Measurements from ENCODE around the gene RNPEPL1. TPM values are rescaled to one million over a fixed set of nuclear protein-coding genes. Genes with fewer than 3 reads are reported as not detected.
A peak's percentile ranks its signal among the peaks of the same experiment; 100 is the strongest.
"Not testable (repeated sequence)": the region's sequence is repeated elsewhere in the genome, so short reads cannot be mapped to it uniquely, and the experiment has no call there.

RNPEPL1 gene
- total and polyA plus RNA-seq, 3 experiments from 2014 or later, result 55.6 to 101 (median 61.1) TPM

- H3K27me3 Mint-ChIP-seq, result no peaks in the 10 kb centered on the region
- Histone ChIP-seq H3K27me3 (ENCODE audit: insufficient read depth, low read length, poor library complexity, severe bottlenecking) (no peaks in the 10 kb centered on the region), H3K4me3 (ENCODE audit: low read length) (no peak overlapping the region), H3K9me3 (ENCODE audit: low read length) (peaks cover 14% of the 10 kb centered on the region), H3K36me3 (ENCODE audit: insufficient read depth, low read length) (no peaks in the 10 kb centered on the region), H3K27ac (ENCODE audit: low read depth, low read length) (no peak overlapping the region), H3K4me1 (ENCODE audit: insufficient read depth, low read length) (no peaks in the 10 kb centered on the region)
- ChIA-PET POLR2A (no interaction called here), CTCF (interaction anchor here (1.9 kb wide), 1 partner anchor 15 kb away, joined by 8 read pairs; no protein-coding TSS in a partner anchor)
- peaks cover 13 to 27% (median 22%) of the 10 kb centered on the region in 5 donors for H3K9me3 Mint-ChIP-seq
- H3K4me3 Mint-ChIP-seq, result no peak overlapping the region
- peaks cover 0 to 5% (median 0%) of the 10 kb centered on the region in 3 donors for H3K4me1 Mint-ChIP-seq
- peaks cover 26 to 78% (median 65%) of the 10 kb centered on the region in 3 donors for H3K36me3 Mint-ChIP-seq
- no peak for DNase-seq
- H3K27ac Mint-ChIP-seq, result peak overlapping the region in 1 of 8 donors; percentile 86
Measured at GRCh38 chr2:240529344-240529999, 38.8 kb upstream of the RNPEPL1 start.

- Histone ChIP-seq H3K4me1 (ENCODE audit: insufficient read depth, low read length) (no peaks in the 10 kb centered on the region), H3K4me3 (ENCODE audit: low read length) (no peak overlapping the region), H3K27ac (ENCODE audit: low read depth, low read length) (no peak overlapping the region), H3K27me3 (ENCODE audit: insufficient read depth, low read length, poor library complexity, severe bottlenecking) (no peaks in the 10 kb centered on the region), H3K36me3 (ENCODE audit: insufficient read depth, low read length) (no peaks in the 10 kb centered on the region), H3K9me3 (ENCODE audit: low read length) (peaks cover 14% of the 10 kb centered on the region)
- peaks cover 13 to 25% (median 22%) of the 10 kb centered on the region in 5 donors for H3K9me3 Mint-ChIP-seq
- H3K4me1 Mint-ChIP-seq, result peaks cover 0 to 5% (median 0%) of the 10 kb centered on the region in 3 donors
- no peak for DNase-seq
- H3K36me3 Mint-ChIP-seq, result peaks cover 28 to 78% (median 60%) of the 10 kb centered on the region in 3 donors
- H3K4me3 Mint-ChIP-seq, result no peak overlapping the region
- peak overlapping the region in 1 of 8 donors; percentile 84 for H3K27ac Mint-ChIP-seq
- CTCF ChIA-PET, result no interaction called here
- POLR2A ChIA-PET, result no interaction called here
- H3K27me3 Mint-ChIP-seq, result no peaks in the 10 kb centered on the region
Measured at GRCh38 chr2:240530181-240530580, 38.1 kb upstream of the RNPEPL1 start.

GRCh38 chr2:240531038-240531437 is 37.2 kb upstream of the RNPEPL1 start:
- no peaks in the 10 kb centered on the region for H3K27me3 ChIP-seq (ENCODE audit: insufficient read depth, low read length, poor library complexity, severe bottlenecking)
- Mint-ChIP-seq H3K27ac (no peak overlapping the region), H3K36me3 (peaks cover 28 to 80% (median 54%) of the 10 kb centered on the region in 3 donors), H3K9me3 (peaks cover 13 to 25% (median 22%) of the 10 kb centered on the region in 5 donors), H3K27me3 (no peaks in the 10 kb centered on the region), H3K4me1 (peaks cover 4 to 8% (median 8%) of the 10 kb centered on the region in 3 donors), H3K4me3 (no peak overlapping the region)
- no peak for DNase-seq
- ChIA-PET POLR2A (no interaction called here), CTCF (no interaction called here)
- no peaks in the 10 kb centered on the region for H3K4me1 ChIP-seq (ENCODE audit: insufficient read depth, low read length)
- no peak overlapping the region for H3K27ac ChIP-seq (ENCODE audit: low read depth, low read length)
- H3K36me3 ChIP-seq (ENCODE audit: insufficient read depth, low read length), result no peaks in the 10 kb centered on the region
- H3K4me3 ChIP-seq (ENCODE audit: low read length), result no peak overlapping the region
- H3K9me3 ChIP-seq (ENCODE audit: low read length), result peaks cover 14% of the 10 kb centered on the region

GRCh38 chr2:240532031-240532775 is 36.1 kb upstream of the RNPEPL1 start:
- H3K4me1 Mint-ChIP-seq, result peaks cover 8 to 16% (median 10%) of the 10 kb centered on the region in 3 donors
- ChIA-PET POLR2A (no interaction called here), CTCF (interaction anchor here (1.5 kb wide), 1 partner anchor 18 kb away, joined by 7 read pairs; no protein-coding TSS in a partner anchor)

DNA sequence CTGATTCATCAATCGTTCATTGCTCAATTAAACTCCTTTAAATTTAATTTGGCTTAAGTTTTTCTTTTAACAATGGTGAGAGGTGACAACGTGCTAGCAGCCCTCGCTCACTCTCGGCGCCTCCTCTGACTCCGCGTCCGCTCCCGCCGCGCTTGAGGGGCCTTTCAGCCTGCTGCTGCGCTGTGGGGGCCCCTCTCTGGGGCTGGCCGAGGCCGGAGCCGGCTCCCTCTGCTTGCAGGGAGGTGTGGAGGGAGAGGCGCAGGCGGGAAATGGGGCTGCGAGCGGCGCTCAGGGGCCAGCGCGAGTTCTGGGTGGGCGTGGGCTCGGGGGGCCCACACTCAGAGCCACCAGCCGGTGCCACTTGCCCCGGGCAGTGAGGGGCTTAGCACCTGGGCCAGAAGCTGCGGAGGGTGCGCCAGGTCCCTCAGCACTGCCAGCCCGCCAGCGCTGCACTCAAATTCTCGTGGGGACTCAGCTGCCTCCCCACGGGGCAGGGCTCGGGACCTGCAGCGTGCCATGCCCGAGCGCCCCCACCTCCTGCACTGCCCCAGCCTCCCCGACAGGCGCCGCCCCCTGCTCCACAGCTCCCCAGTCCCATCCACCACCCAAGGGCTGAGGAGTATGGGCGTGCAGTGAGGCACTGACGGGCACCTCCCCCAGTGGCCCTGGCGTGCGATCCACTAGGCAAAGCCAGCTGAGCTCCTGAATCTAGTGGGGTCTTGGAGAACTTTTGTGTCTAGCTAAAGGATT is 30.1 kb upstream of the RNPEPL1 start:
- H3K4me1 Mint-ChIP-seq, result peaks cover 24 to 37% (median 27%) of the 10 kb centered on the region in 3 donors
- H3K4me1 ChIP-seq (ENCODE audit: insufficient read depth, low read length), result no peaks in the 10 kb centered on the region
- H3K9me3 ChIP-seq (ENCODE audit: low read length), result no peaks in the 10 kb centered on the region
- no peak overlapping the region for H3K27ac ChIP-seq (ENCODE audit: low read depth, low read length)
- POLR2A ChIA-PET, result no interaction called here
- H3K4me3 ChIP-seq (ENCODE audit: low read length), result no peak overlapping the region
- H3K27ac Mint-ChIP-seq, result peak overlapping the region in 1 of 8 donors; percentile 51
- peaks cover 29 to 73% (median 32%) of the 10 kb centered on the region in 3 donors for H3K36me3 Mint-ChIP-seq
- H3K27me3 ChIP-seq (ENCODE audit: insufficient read depth, low read length, poor library complexity, severe bottlenecking), result no peaks in the 10 kb centered on the region
- CTCF ChIA-PET, result no interaction called here
- H3K9me3 Mint-ChIP-seq, result peaks cover 0 to 4% (median 0%) of the 10 kb centered on the region in 5 donors
- H3K36me3 ChIP-seq (ENCODE audit: insufficient read depth, low read length), result peaks cover 12% of the 10 kb centered on the region
- DNase-seq, result no peak
- H3K4me3 Mint-ChIP-seq, result no peak overlapping the region
- no peaks in the 10 kb centered on the region for H3K27me3 Mint-ChIP-seq

More at GRCh38 chr2:240532031-240532775, 36.1 kb upstream of the RNPEPL1 start:
- H3K27ac Mint-ChIP-seq, result no peak overlapping the region
- Histone ChIP-seq H3K9me3 (ENCODE audit: low read length) (peaks cover 14% of the 10 kb centered on the region), H3K27ac (ENCODE audit: low read depth, low read length) (no peak overlapping the region), H3K36me3 (ENCODE audit: insufficient read depth, low read length) (no peaks in the 10 kb centered on the region), H3K4me3 (ENCODE audit: low read length) (no peak overlapping the region), H3K4me1 (ENCODE audit: insufficient read depth, low read length) (no peaks in the 10 kb centered on the region), H3K27me3 (ENCODE audit: insufficient read depth, low read length, poor library complexity, severe bottlenecking) (no peaks in the 10 kb centered on the region)
- no peak overlapping the region for H3K4me3 Mint-ChIP-seq
- H3K9me3 Mint-ChIP-seq, result peaks cover 13 to 25% (median 22%) of the 10 kb centered on the region in 5 donors
- H3K27me3 Mint-ChIP-seq, result no peaks in the 10 kb centered on the region
- no peak for DNase-seq
- peaks cover 26 to 80% (median 49%) of the 10 kb centered on the region in 3 donors for H3K36me3 Mint-ChIP-seq

- H3K27ac ChIP-seq (ENCODE audit: low read depth, low read length); H3K9me3 Mint-ChIP-seq; H3K27me3 ChIP-seq (ENCODE audit: insufficient read depth, low read length, poor library complexity, severe bottlenecking); H3K4me1 ChIP-seq (ENCODE audit: insufficient read depth, low read length); H3K4me3 ChIP-seq (ENCODE audit: low read length); H3K4me3 Mint-ChIP-seq; POLR2A ChIA-PET; H3K9me3 ChIP-seq (ENCODE audit: low read length); H3K27me3 Mint-ChIP-seq; DNase-seq: not testable (repeated sequence)
- peaks cover 22 to 41% (median 31%) of the 10 kb centered on the region in 3 donors for H3K4me1 Mint-ChIP-seq
- CTCF ChIA-PET, result interaction anchor here (1.0 kb wide), 1 partner anchor 25 kb away, joined by 4 read pairs; no protein-coding TSS in a partner anchor
- peaks cover 12% of the 10 kb centered on the region for H3K36me3 ChIP-seq (ENCODE audit: insufficient read depth, low read length)
- H3K27ac Mint-ChIP-seq, result peak overlapping the region in 1 of 8 donors; percentile 75
- peaks cover 20 to 70% (median 28%) of the 10 kb centered on the region in 3 donors for H3K36me3 Mint-ChIP-seq
Measured at GRCh38 chr2:240539101-240539500, 29.2 kb upstream of the RNPEPL1 start.

DNA sequence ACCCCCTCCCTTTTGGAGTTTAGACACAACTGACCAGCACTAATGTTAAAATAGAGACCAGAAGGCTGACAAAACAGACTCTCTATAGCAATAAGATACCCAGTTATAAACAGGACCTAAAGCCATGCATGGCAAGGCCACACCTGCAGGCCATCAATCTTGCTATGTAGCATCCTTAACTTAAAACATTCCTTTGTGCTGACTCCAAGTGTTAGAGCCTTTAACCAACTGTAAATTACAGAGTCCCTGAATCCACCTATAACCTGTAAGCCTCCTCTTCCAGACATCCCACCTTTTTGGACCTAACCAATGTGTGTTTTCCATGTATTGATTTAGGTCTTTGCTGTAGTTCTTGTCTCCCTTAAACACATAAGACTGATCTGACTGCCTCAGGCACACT is 28.4 kb upstream of the RNPEPL1 start:
- Mint-ChIP-seq H3K4me3 (no peak overlapping the region), H3K27ac (peak overlapping the region in 2 of 8 donors; percentile 6 to 50), H3K36me3 (peaks cover 16 to 68% (median 27%) of the 10 kb centered on the region in 3 donors), H3K9me3 (no peaks in the 10 kb centered on the region), H3K27me3 (no peaks in the 10 kb centered on the region), H3K4me1 (peaks cover 22 to 42% (median 35%) of the 10 kb centered on the region in 3 donors)
- CTCF ChIA-PET, result interaction anchor here (1.0 kb wide), 1 partner anchor 26 kb away, joined by 4 read pairs; no protein-coding TSS in a partner anchor
- H3K9me3 ChIP-seq (ENCODE audit: low read length), result no peaks in the 10 kb centered on the region
- no peak overlapping the region for H3K27ac ChIP-seq (ENCODE audit: low read depth, low read length)
- no peak for DNase-seq
- POLR2A ChIA-PET, result no interaction called here
- no peaks in the 10 kb centered on the region for H3K4me1 ChIP-seq (ENCODE audit: insufficient read depth, low read length)
- H3K27me3 ChIP-seq (ENCODE audit: insufficient read depth, low read length, poor library complexity, severe bottlenecking), result no peaks in the 10 kb centered on the region
- no peak overlapping the region for H3K4me3 ChIP-seq (ENCODE audit: low read length)
- H3K36me3 ChIP-seq (ENCODE audit: insufficient read depth, low read length), result peaks cover 12% of the 10 kb centered on the region
